PFSK-1 (cell line): ENCODE results near the gene SLC1A7.

ENCODE experiments used
- SIN3A ChIP-seq: IDR thresholded peaks from 2 replicates; pipeline ENCODE4 v1.6.1; 2012; ENCODE audit warnings: mild to moderate bottlenecking, low read length, moderate library complexity, borderline replicate concordance; ENCODE audit not compliant: insufficient read depth
- TAF1 ChIP-seq: IDR thresholded peaks from 2 replicates; pipeline ENCODE4 v1.6.1; 2012; ENCODE audit warnings: low read length, control low read depth, borderline replicate concordance; ENCODE audit not compliant: insufficient read depth

DNA sequence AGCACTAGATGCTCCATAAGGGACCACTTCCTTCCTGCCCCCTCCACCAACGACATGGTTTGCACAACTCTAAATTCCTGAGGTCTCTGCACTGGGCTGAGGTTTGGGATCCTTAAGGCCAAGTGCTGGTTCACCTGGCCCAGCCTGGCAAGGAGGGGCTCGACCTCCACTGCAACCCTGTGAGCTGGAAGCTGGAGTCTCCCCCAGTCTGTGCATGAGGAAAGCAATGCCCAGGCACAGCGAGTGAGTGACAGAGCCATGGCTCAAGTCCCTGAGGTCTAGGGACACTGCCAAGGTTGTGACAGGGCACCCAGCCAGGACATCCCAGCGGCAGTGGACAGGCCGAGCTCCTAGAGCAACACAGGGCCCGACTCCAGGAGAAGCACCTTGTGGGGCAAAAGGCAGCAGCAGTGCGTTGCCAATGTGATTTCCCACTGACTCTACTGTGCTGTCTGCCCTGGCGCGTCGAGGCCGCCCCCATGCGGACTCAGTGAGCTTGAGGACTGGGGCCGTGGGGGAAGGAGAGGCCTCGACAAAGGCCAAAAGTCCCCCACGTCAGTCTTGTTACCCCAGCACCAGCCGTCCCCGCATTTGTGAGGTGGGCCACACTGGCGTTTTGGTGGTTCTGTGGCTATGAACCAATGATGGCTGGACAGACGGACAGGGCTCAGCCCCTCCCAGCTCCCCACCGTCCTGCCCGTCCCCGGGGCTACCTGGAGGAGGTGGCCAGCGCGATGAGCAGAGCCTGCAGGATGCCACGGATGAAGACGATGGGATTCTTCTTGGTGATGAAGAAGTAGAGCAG, 50.4 kb downstream of the SLC1A7 start:
- no peak for TF ChIP-seq TAF1
- TF ChIP-seq SIN3A = no peak
